CD4-positive, alpha-beta memory T cell (primary cell): Measurements from ENCODE around the gene CADM2. TPM values are rescaled to one million over a fixed set of nuclear protein-coding genes. Genes with fewer than 3 reads are reported as not detected.
"Not testable (repeated sequence)": the region's sequence is repeated elsewhere in the genome, so short reads cannot be mapped to it uniquely, and the experiment has no call there.

Experiments used
- CTCF ChIA-PET: fragments of 350-600 bp; sonication (Branson Sonifier 250); formaldehyde crosslinking; loops from one replicate; lab custom pipeline; 2021; ENCODE audit warnings: inconsistent platforms; ENCODE audit not compliant: partially characterized antibody; lab: Charles Lee
- POLR2A ChIA-PET: fragments of 350-600 bp; sonication (Branson Sonifier 250); formaldehyde crosslinking; loops from one replicate; lab custom pipeline; 2021; ENCODE audit not compliant: partially characterized antibody; lab: Charles Lee
- DNase-seq, 5 donors: peaks; one replicate each; pipeline versions ENCODE4 v3.0.0 to v3.0.0-alpha.2; 2020 to 2022; ENCODE audit warnings: mixed read lengths in 1 of 5
- H3K27ac ChIP-seq: one replicate; pipeline ENCODE4 v1.7.0; 2013; ENCODE audit warnings: low read depth, low read length
- H3K27me3 ChIP-seq: 2 replicates; pipeline ENCODE4 v1.7.0; 2013; ENCODE audit warnings: mild to moderate bottlenecking, low read length, moderate library complexity; ENCODE audit not compliant: insufficient read depth
- H3K36me3 ChIP-seq: 2 replicates; pipeline ENCODE4 v1.7.0; 2013; ENCODE audit warnings: mild to moderate bottlenecking, low read length, moderate library complexity; ENCODE audit not compliant: insufficient read depth
- H3K4me1 ChIP-seq: 2 replicates; pipeline ENCODE4 v1.7.0; 2013; ENCODE audit warnings: mild to moderate bottlenecking, low read length, moderate library complexity; ENCODE audit not compliant: insufficient read depth
- H3K4me3 ChIP-seq, 2 donors: one replicate each; pipeline ENCODE4 v1.7.0; 2013; ENCODE audit warnings: low read length in 2 of 2, mild to moderate bottlenecking in 1 of 2
- H3K9me3 ChIP-seq, 2 donors: one replicate each; pipeline ENCODE4 v1.7.0; 2013; ENCODE audit warnings: low read length in 2 of 2, control low read depth in 1 of 2; ENCODE audit not compliant: control insufficient read depth in 1 of 2
- H3K27ac Mint-ChIP-seq, 7 donors: one replicate each; pipeline ENCODE4 v1.8.0; 2020 to 2021; ENCODE audit warnings: mixed read lengths in 7 of 7, mild to moderate bottlenecking in 6 of 7, inconsistent platforms in 3 of 7, moderate library complexity in 3 of 7
- H3K27me3 Mint-ChIP-seq, 2 donors: one replicate each; pipeline ENCODE4 v1.8.0; 2020 to 2021; ENCODE audit warnings: mixed read lengths in 2 of 2
- H3K36me3 Mint-ChIP-seq, 2 donors: one replicate each; pipeline ENCODE4 v1.8.0; 2020 to 2021; ENCODE audit warnings: mixed read lengths in 2 of 2, inconsistent platforms in 1 of 2, mild to moderate bottlenecking in 1 of 2
- H3K4me1 Mint-ChIP-seq, 4 donors: one replicate each; pipeline ENCODE4 v1.8.0; 2020 to 2021; ENCODE audit warnings: mixed read lengths in 4 of 4, mild to moderate bottlenecking in 1 of 4
- H3K4me3 Mint-ChIP-seq, 8 donors: one replicate each; pipeline ENCODE4 v1.8.0; 2020 to 2021; ENCODE audit warnings: mixed read lengths in 8 of 8, mild to moderate bottlenecking in 7 of 8, moderate library complexity in 6 of 8, inconsistent platforms in 3 of 8
- H3K9me3 Mint-ChIP-seq, 8 donors: one replicate each; pipeline ENCODE4 v1.8.0; 2020 to 2021; ENCODE audit warnings: mixed read lengths in 8 of 8, mild to moderate bottlenecking in 5 of 8, inconsistent platforms in 3 of 8, moderate library complexity in 1 of 8
- intact Hi-C: fragments of 100-400 bp; cut with micrococcal nuclease; formaldehyde crosslinking; loops from one replicate; pipeline ENCODE4 v1.15.1; 2023
- polyA plus RNA-seq, 2 donors: library from polyadenylated mRNA; unstranded; fragments of 300-500 nt; fragmentation: Illumina TruSeq; gene quantifications; one replicate each; pipeline ENCODE4 v1.2.3, GENCODE V29; 2021
- total RNA-seq, 2 experiments: library from RNA; stranded (reverse); gene quantifications; one replicate each; pipeline ENCODE4 v1.2.3, GENCODE V29; 2021

Gene CADM2
- total and polyA plus RNA-seq, 4 experiments from 2014 or later: 0.21 to 0.38 TPM; not detected in 2

- POLR2A ChIA-PET, H3K4me3 Mint-ChIP-seq: not testable (repeated sequence)
Observed at GRCh38 chr3:85132864-85133263, 174.1 kb downstream of the CADM2 start.

GRCh38 chr3:85133691-85134420 is 175.1 kb downstream of the CADM2 start:
- H3K4me3 ChIP-seq, H3K27me3 Mint-ChIP-seq, H3K4me1 ChIP-seq, H3K4me1 Mint-ChIP-seq, H3K36me3 ChIP-seq, H3K9me3 ChIP-seq, H3K27ac Mint-ChIP-seq, H3K36me3 Mint-ChIP-seq, DNase-seq, H3K9me3 Mint-ChIP-seq, CTCF ChIA-PET, POLR2A ChIA-PET, H3K27me3 ChIP-seq, intact Hi-C loops, H3K27ac ChIP-seq, H3K4me3 Mint-ChIP-seq: not testable (repeated sequence)

More at GRCh38 chr3:85132864-85133263, 174.1 kb downstream of the CADM2 start:
- CTCF ChIA-PET, H3K27ac Mint-ChIP-seq, H3K36me3 ChIP-seq, H3K36me3 Mint-ChIP-seq, H3K27ac ChIP-seq, H3K9me3 ChIP-seq, DNase-seq, H3K27me3 Mint-ChIP-seq, H3K4me1 Mint-ChIP-seq, H3K4me3 ChIP-seq, H3K9me3 Mint-ChIP-seq, intact Hi-C loops, H3K4me1 ChIP-seq, H3K27me3 ChIP-seq: not testable (repeated sequence)

GRCh38 chr3:85142626-85143025 is 183.8 kb downstream of the CADM2 start:
- H3K27me3 ChIP-seq: no peaks in the 10 kb centered on the region
- no peak overlapping the region for H3K27ac ChIP-seq
- H3K4me1 ChIP-seq: no peaks in the 10 kb centered on the region
- Mint-ChIP-seq H3K36me3 (no peaks in the 10 kb centered on the region), H3K27me3 (no peaks in the 10 kb centered on the region), H3K27ac (no peak overlapping the region), H3K4me3 (no peak overlapping the region), H3K9me3 (peaks cover 0 to 11% (median 5%) of the 10 kb centered on the region in 8 donors), H3K4me1 (no peaks in the 10 kb centered on the region)
- no peaks in the 10 kb centered on the region for H3K36me3 ChIP-seq
- H3K4me3 ChIP-seq: no peak overlapping the region
- ChIA-PET CTCF (no interaction called here), POLR2A (no interaction called here)
- no peak for DNase-seq
- no peaks in the 10 kb centered on the region for H3K9me3 ChIP-seq
- intact Hi-C loops: no loop called here

- no peaks in the 10 kb centered on the region for H3K27me3 ChIP-seq
- H3K9me3 Mint-ChIP-seq: peaks cover 0 to 20% (median 12%) of the 10 kb centered on the region in 8 donors
- no peak overlapping the region for H3K4me3 Mint-ChIP-seq
- no peak overlapping the region for H3K27ac Mint-ChIP-seq
- H3K9me3 ChIP-seq: no peaks in the 10 kb centered on the region
- no peaks in the 10 kb centered on the region for H3K4me1 ChIP-seq
- no peaks in the 10 kb centered on the region for H3K4me1 Mint-ChIP-seq
- no peak overlapping the region for H3K27ac ChIP-seq
- intact Hi-C loops: no loop called here
- no peak for DNase-seq
- H3K36me3 ChIP-seq: no peaks in the 10 kb centered on the region
- H3K4me3 ChIP-seq: no peak overlapping the region
- H3K27me3 Mint-ChIP-seq: no peaks in the 10 kb centered on the region
- no peaks in the 10 kb centered on the region for H3K36me3 Mint-ChIP-seq
- CTCF ChIA-PET: no interaction called here
- POLR2A ChIA-PET: no interaction called here
Observed at GRCh38 chr3:85148036-85148435, 189.2 kb downstream of the CADM2 start.

- no peak overlapping the region for H3K4me3 ChIP-seq
- no peaks in the 10 kb centered on the region for H3K4me1 ChIP-seq
- no peak overlapping the region for H3K4me3 Mint-ChIP-seq
- no peaks in the 10 kb centered on the region for H3K4me1 Mint-ChIP-seq
- H3K27ac ChIP-seq: no peak overlapping the region
- DNase-seq: no peak
- H3K36me3 ChIP-seq: no peaks in the 10 kb centered on the region
- CTCF ChIA-PET: no interaction called here
- no peaks in the 10 kb centered on the region for H3K9me3 ChIP-seq
- H3K9me3 Mint-ChIP-seq: peaks cover 0 to 23% (median 12%) of the 10 kb centered on the region in 8 donors
- no peaks in the 10 kb centered on the region for H3K36me3 Mint-ChIP-seq
- H3K27me3 ChIP-seq: no peaks in the 10 kb centered on the region
- intact Hi-C loops: no loop called here
- H3K27me3 Mint-ChIP-seq: no peaks in the 10 kb centered on the region
- POLR2A ChIA-PET: no interaction called here
- no peak overlapping the region for H3K27ac Mint-ChIP-seq
Observed at GRCh38 chr3:85151555-85151954, 192.8 kb downstream of the CADM2 start.

GRCh38 chr3:85153279-85153678 is 194.5 kb downstream of the CADM2 start:
- H3K27ac Mint-ChIP-seq, H3K9me3 ChIP-seq, intact Hi-C loops, H3K4me1 Mint-ChIP-seq, POLR2A ChIA-PET, H3K36me3 Mint-ChIP-seq, H3K4me1 ChIP-seq, H3K27me3 ChIP-seq, H3K27me3 Mint-ChIP-seq, DNase-seq, H3K4me3 Mint-ChIP-seq, CTCF ChIA-PET, H3K4me3 ChIP-seq, H3K36me3 ChIP-seq, H3K27ac ChIP-seq: not testable (repeated sequence)
- peaks cover 0 to 19% (median 11%) of the 10 kb centered on the region in 8 donors for H3K9me3 Mint-ChIP-seq

- Mint-ChIP-seq H3K9me3 (peaks cover 0 to 11% (median 3%) of the 10 kb centered on the region in 8 donors), H3K36me3 (no peaks in the 10 kb centered on the region), H3K4me1 (no peaks in the 10 kb centered on the region), H3K27me3 (no peaks in the 10 kb centered on the region), H3K4me3 (no peak overlapping the region), H3K27ac (no peak overlapping the region)
- DNase-seq: no peak
- no peak overlapping the region for H3K27ac ChIP-seq
- POLR2A ChIA-PET: no interaction called here
- no peaks in the 10 kb centered on the region for H3K4me1 ChIP-seq
- H3K4me3 ChIP-seq: no peak overlapping the region
- H3K36me3 ChIP-seq: no peaks in the 10 kb centered on the region
- no peaks in the 10 kb centered on the region for H3K9me3 ChIP-seq
- intact Hi-C loops: no loop called here
- no peaks in the 10 kb centered on the region for H3K27me3 ChIP-seq
- CTCF ChIA-PET: no interaction called here
Observed at GRCh38 chr3:85159376-85159775, 200.6 kb downstream of the CADM2 start.
